IPS-18a (cell line): Measurements from ENCODE around the gene FANCM.

ENCODE experiments used
- H3K27ac ChIP-seq: one replicate; pipeline ENCODE4 v1.5.1; 2013; ENCODE audit warnings: low read length
- H3K27me3 ChIP-seq: one replicate; pipeline ENCODE4 v1.6.1; 2013; ENCODE audit warnings: mild to moderate bottlenecking, low read length; ENCODE audit not compliant: control insufficient read depth, insufficient read depth
- H3K36me3 ChIP-seq: one replicate; pipeline ENCODE4 v1.6.1; 2013; ENCODE audit warnings: low read depth, low read length; ENCODE audit not compliant: control insufficient read depth
- H3K4me1 ChIP-seq: one replicate; pipeline ENCODE4 v1.6.1; 2013; ENCODE audit warnings: low read depth, low read length; ENCODE audit not compliant: control insufficient read depth
- H3K4me3 ChIP-seq: one replicate; pipeline ENCODE4 v1.5.1; 2013; ENCODE audit warnings: low read length
- H3K9ac ChIP-seq: one replicate; pipeline ENCODE4 v1.6.1; 2013; ENCODE audit warnings: mild to moderate bottlenecking, low read length, moderate library complexity
- H3K9me3 ChIP-seq: one replicate; pipeline ENCODE4 v1.6.1; 2013; ENCODE audit warnings: low read depth, low read length; ENCODE audit not compliant: control insufficient read depth

Gene FANCM

DNA sequence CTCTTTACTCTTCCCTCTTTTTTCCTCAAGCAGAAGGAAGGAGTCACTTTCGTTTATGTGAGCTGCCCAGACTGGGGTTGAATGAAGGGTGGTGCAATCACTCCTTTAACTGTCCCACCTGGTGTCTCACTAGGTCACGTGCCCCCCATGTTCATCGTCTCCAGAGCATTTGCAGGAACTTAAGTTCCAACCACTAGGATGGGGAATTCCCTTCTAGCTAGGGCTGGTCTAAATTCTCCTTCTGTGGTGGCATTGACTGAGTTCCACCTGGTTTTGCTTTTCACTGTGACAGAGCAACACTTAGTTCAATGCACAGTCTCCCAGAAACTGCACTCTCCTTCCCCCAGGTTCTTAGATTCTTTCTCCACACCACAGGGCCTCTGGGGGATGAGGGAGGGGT is 9.5 kb downstream of the FANCM start:
- H3K27ac ChIP-seq: no peak overlapping the region
- no peaks in the 10 kb centered on the region for H3K4me1 ChIP-seq
- H3K27me3 ChIP-seq: no peaks in the 10 kb centered on the region
- no peak overlapping the region for H3K9ac ChIP-seq
- no peaks in the 10 kb centered on the region for H3K9me3 ChIP-seq
- no peak overlapping the region for H3K4me3 ChIP-seq
- H3K36me3 ChIP-seq: no peaks in the 10 kb centered on the region

GRCh38 chr14:45149602-45150001 is 13.9 kb downstream of the FANCM start:
- H3K4me3 ChIP-seq: no peak overlapping the region
- no peak overlapping the region for H3K9ac ChIP-seq
- H3K9me3 ChIP-seq: no peaks in the 10 kb centered on the region
- H3K4me1 ChIP-seq: no peaks in the 10 kb centered on the region
- no peak overlapping the region for H3K27ac ChIP-seq
- H3K36me3 ChIP-seq: peaks cover 5% of the 10 kb centered on the region
- H3K27me3 ChIP-seq: no peaks in the 10 kb centered on the region

- Histone ChIP-seq H3K4me1 (no peaks in the 10 kb centered on the region), H3K9ac (no peak overlapping the region)
Measured at GRCh38 chr14:45150386-45150890, 14.7 kb downstream of the FANCM start.

DNA sequence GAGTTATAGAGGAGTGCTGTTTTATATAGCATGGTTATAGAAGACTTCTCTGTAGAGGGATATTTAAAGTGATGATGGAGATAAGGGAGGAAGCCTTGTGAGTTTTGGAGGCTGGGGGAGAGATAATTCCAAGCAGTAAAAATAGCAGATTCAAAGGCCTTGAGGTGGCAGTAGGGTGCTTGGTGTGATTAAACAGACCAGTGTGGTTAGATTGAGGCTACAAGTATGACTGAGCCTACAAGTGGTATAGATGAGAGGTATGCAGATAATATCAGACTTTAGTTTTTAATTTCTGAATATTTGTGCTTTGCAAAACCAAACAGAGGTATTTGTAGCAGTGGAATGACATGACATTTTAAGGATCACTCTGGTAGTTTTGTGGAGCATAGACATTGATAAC is 20.3 kb downstream of the FANCM start:
- Histone ChIP-seq H3K36me3 (peaks cover 3% of the 10 kb centered on the region), H3K27ac (no peak overlapping the region), H3K4me1 (no peaks in the 10 kb centered on the region), H3K9ac (no peak overlapping the region), H3K9me3 (no peaks in the 10 kb centered on the region), H3K4me3 (no peak overlapping the region), H3K27me3 (no peaks in the 10 kb centered on the region)

More at GRCh38 chr14:45150386-45150890, 14.7 kb downstream of the FANCM start:
- Histone ChIP-seq H3K27me3 (no peaks in the 10 kb centered on the region), H3K27ac (no peak overlapping the region), H3K36me3 (peaks cover 5% of the 10 kb centered on the region), H3K9me3 (no peaks in the 10 kb centered on the region), H3K4me3 (no peak overlapping the region)

DNA sequence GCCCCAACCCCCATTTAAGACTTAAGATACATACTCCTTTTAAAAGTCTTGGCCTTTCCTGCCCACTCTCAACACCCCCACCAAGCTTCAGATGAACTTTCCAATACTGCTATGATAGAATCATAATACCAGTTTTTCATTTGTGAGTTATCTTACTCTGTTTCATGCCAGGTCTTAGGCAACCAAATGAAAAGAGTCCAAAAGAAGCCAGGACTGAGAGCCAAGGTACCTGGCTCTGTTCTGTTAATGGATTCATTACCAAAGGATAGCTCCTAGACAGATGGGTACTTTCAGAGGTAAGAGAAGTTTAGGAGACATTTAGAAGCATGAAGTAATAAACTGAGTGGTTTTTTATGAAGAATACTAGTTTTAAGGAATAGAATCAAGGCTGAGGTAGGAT is 34.2 kb downstream of the FANCM start:
- H3K9me3 ChIP-seq: no peaks in the 10 kb centered on the region
- H3K36me3 ChIP-seq: peaks cover 21% of the 10 kb centered on the region
- no peak overlapping the region for H3K27ac ChIP-seq
- H3K4me3 ChIP-seq: no peak overlapping the region
- H3K4me1 ChIP-seq: no peaks in the 10 kb centered on the region
- H3K9ac ChIP-seq: no peak overlapping the region
- H3K27me3 ChIP-seq: no peaks in the 10 kb centered on the region

GRCh38 chr14:45177076-45177475 is 41.3 kb downstream of the FANCM start:
- Histone ChIP-seq H3K4me1 (no peaks in the 10 kb centered on the region), H3K27me3 (no peaks in the 10 kb centered on the region), H3K9me3 (no peaks in the 10 kb centered on the region)

DNA sequence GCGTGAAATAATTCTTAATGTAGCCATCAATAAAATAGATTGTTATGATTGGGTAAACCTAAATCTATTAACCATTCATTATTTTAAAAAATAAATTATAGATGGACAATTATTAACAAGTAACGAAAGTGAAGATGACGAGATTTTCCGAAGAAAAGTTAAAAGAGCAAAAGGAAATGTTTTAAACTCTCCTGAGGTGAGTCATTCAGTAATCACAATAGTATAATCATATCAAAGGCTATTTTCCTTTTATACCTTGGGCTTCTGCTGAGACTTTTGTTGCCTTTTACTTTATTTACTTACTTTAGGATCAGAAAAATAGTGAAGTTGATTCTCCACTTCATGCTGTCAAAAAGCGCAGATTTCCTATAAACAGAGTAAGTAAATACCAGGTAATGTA is 45.6 kb downstream of the FANCM start:
- H3K27me3 ChIP-seq: no peaks in the 10 kb centered on the region
- no peak overlapping the region for H3K27ac ChIP-seq
- H3K36me3 ChIP-seq: no peaks in the 10 kb centered on the region
- no peak overlapping the region for H3K9ac ChIP-seq
- no peak overlapping the region for H3K4me3 ChIP-seq
- H3K9me3 ChIP-seq: no peaks in the 10 kb centered on the region
- H3K4me1 ChIP-seq: no peaks in the 10 kb centered on the region

More at GRCh38 chr14:45177076-45177475, 41.3 kb downstream of the FANCM start:
- no peak overlapping the region for H3K27ac ChIP-seq
- no peak overlapping the region for H3K9ac ChIP-seq
- H3K36me3 ChIP-seq: peaks cover 7% of the 10 kb centered on the region
- no peak overlapping the region for H3K4me3 ChIP-seq

GRCh38 chr14:45181806-45182205 is 46.1 kb downstream of the FANCM start:
- Histone ChIP-seq H3K4me1 (no peaks in the 10 kb centered on the region), H3K4me3 (no peak overlapping the region), H3K27ac (no peak overlapping the region), H3K9me3 (no peaks in the 10 kb centered on the region), H3K9ac (no peak overlapping the region), H3K27me3 (no peaks in the 10 kb centered on the region), H3K36me3 (no peaks in the 10 kb centered on the region)

GRCh38 chr14:45185100-45185814 is 49.5 kb downstream of the FANCM start:
- no peak overlapping the region for H3K4me3 ChIP-seq
- no peak overlapping the region for H3K9ac ChIP-seq
- H3K9me3 ChIP-seq: no peaks in the 10 kb centered on the region
- no peaks in the 10 kb centered on the region for H3K4me1 ChIP-seq
- peaks cover 6% of the 10 kb centered on the region for H3K36me3 ChIP-seq
- H3K27me3 ChIP-seq: no peaks in the 10 kb centered on the region
- H3K27ac ChIP-seq: no peak overlapping the region

- H3K27ac ChIP-seq: no peak overlapping the region
- H3K27me3 ChIP-seq: no peaks in the 10 kb centered on the region
- H3K9ac ChIP-seq: no peak overlapping the region
- H3K4me3 ChIP-seq: no peak overlapping the region
- H3K9me3 ChIP-seq: no peaks in the 10 kb centered on the region
- no peaks in the 10 kb centered on the region for H3K4me1 ChIP-seq
- H3K36me3 ChIP-seq: no peaks in the 10 kb centered on the region
Measured at GRCh38 chr14:45194964-45195363, 59.2 kb downstream of the FANCM start.

- no peaks in the 10 kb centered on the region for H3K9me3 ChIP-seq
- H3K27ac ChIP-seq: no peak overlapping the region
- H3K4me1 ChIP-seq: no peaks in the 10 kb centered on the region
- H3K4me3 ChIP-seq: no peak overlapping the region
- no peak overlapping the region for H3K9ac ChIP-seq
- H3K27me3 ChIP-seq: no peaks in the 10 kb centered on the region
- H3K36me3 ChIP-seq: peaks cover 8% of the 10 kb centered on the region
Measured at GRCh38 chr14:45198551-45198950, 62.8 kb downstream of the FANCM start.

GRCh38 chr14:45199230-45199629 is 63.5 kb downstream of the FANCM start:
- Histone ChIP-seq H3K4me1 (no peaks in the 10 kb centered on the region), H3K9me3 (no peaks in the 10 kb centered on the region), H3K27me3 (no peaks in the 10 kb centered on the region), H3K36me3 (peaks cover 13% of the 10 kb centered on the region), H3K4me3 (no peak overlapping the region), H3K27ac (no peak overlapping the region), H3K9ac (no peak overlapping the region)
